ENCODE results near the gene TRPM3. TPM values are rescaled to one million over a fixed set of nuclear protein-coding genes. Genes with fewer than 3 reads are reported as not detected.

The TRPM3 gene
- total RNA-seq, 2 experiments from 2014 or later = not detected

- H3K9me3 Mint-ChIP-seq = peaks cover 4% of the 10 kb centered on the region
- H3K4me3 Mint-ChIP-seq = no peak overlapping the region
- DNase-seq = no peak
- no peak for ATAC-seq (ENCODE audit: low read depth)
- no peak overlapping the region for H3K27ac Mint-ChIP-seq
- H3K36me3 Mint-ChIP-seq = peaks cover 4% of the 10 kb centered on the region
- no peaks in the 10 kb centered on the region for H3K27me3 Mint-ChIP-seq
- peaks cover 16% of the 10 kb centered on the region for H3K4me1 Mint-ChIP-seq
- POLR2A ChIA-PET = no interaction called here
Measured at GRCh38 chr9:70556771-70557170, 564.6 kb downstream of the TRPM3 start.

- H3K27ac Mint-ChIP-seq = peak overlapping the region; percentile 75
- DNase-seq (no peak), ATAC-seq (ENCODE audit: low read depth) (no peak)
- peaks cover 2% of the 10 kb centered on the region for H3K9me3 Mint-ChIP-seq
- H3K4me1 Mint-ChIP-seq = peaks cover 13% of the 10 kb centered on the region
- no peaks in the 10 kb centered on the region for H3K27me3 Mint-ChIP-seq
- H3K4me3 Mint-ChIP-seq = no peak overlapping the region
- H3K36me3 Mint-ChIP-seq = peaks cover 4% of the 10 kb centered on the region
- POLR2A ChIA-PET = interaction anchor here (1.3 kb wide), 1 partner anchor 9 kb away, joined by 3 read pairs; no protein-coding TSS in a partner anchor
Measured at GRCh38 chr9:70554881-70555280, 566.5 kb downstream of the TRPM3 start.

GRCh38 chr9:70553707-70554673 is 567.4 kb downstream of the TRPM3 start:
- no peak overlapping the region for H3K27ac Mint-ChIP-seq
- ATAC-seq (ENCODE audit: low read depth) (no peak), DNase-seq (no peak)
- no peaks in the 10 kb centered on the region for H3K27me3 Mint-ChIP-seq
- H3K9me3 Mint-ChIP-seq = no peaks in the 10 kb centered on the region
- H3K4me1 Mint-ChIP-seq = peaks cover 11% of the 10 kb centered on the region
- POLR2A ChIA-PET = interaction anchor here (1.5 kb wide), 1 partner anchor 49 kb away, joined by 4 read pairs; no protein-coding TSS in a partner anchor
- H3K4me3 Mint-ChIP-seq = no peak overlapping the region
- H3K36me3 Mint-ChIP-seq = peaks cover 2% of the 10 kb centered on the region

- no peaks in the 10 kb centered on the region for H3K27me3 Mint-ChIP-seq
- H3K9me3 Mint-ChIP-seq = no peaks in the 10 kb centered on the region
- H3K4me1 Mint-ChIP-seq = peaks cover 11% of the 10 kb centered on the region
- ATAC-seq (ENCODE audit: low read depth) (no peak), DNase-seq (no peak)
- H3K27ac Mint-ChIP-seq = no peak overlapping the region
- POLR2A ChIA-PET = no interaction called here
- peaks cover 2% of the 10 kb centered on the region for H3K36me3 Mint-ChIP-seq
- no peak overlapping the region for H3K4me3 Mint-ChIP-seq
Measured at GRCh38 chr9:70552561-70552960, 568.9 kb downstream of the TRPM3 start.

- peaks cover 2% of the 10 kb centered on the region for H3K36me3 Mint-ChIP-seq
- POLR2A ChIA-PET = no interaction called here
- peaks cover 11% of the 10 kb centered on the region for H3K4me1 Mint-ChIP-seq
- H3K27me3 Mint-ChIP-seq = no peaks in the 10 kb centered on the region
- ATAC-seq (ENCODE audit: low read depth) (no peak), DNase-seq (no peak)
- no peak overlapping the region for H3K4me3 Mint-ChIP-seq
- no peaks in the 10 kb centered on the region for H3K9me3 Mint-ChIP-seq
- no peak overlapping the region for H3K27ac Mint-ChIP-seq
Measured at GRCh38 chr9:70551801-70552200, 569.6 kb downstream of the TRPM3 start.

- peaks cover 11% of the 10 kb centered on the region for H3K4me1 Mint-ChIP-seq
- H3K27ac Mint-ChIP-seq = no peak overlapping the region
- POLR2A ChIA-PET = no interaction called here
- no peak for DNase-seq
- peaks cover 2% of the 10 kb centered on the region for H3K36me3 Mint-ChIP-seq
- no peaks in the 10 kb centered on the region for H3K27me3 Mint-ChIP-seq
- H3K4me3 Mint-ChIP-seq = no peak overlapping the region
- no peaks in the 10 kb centered on the region for H3K9me3 Mint-ChIP-seq
- no peak for ATAC-seq (ENCODE audit: low read depth)
Measured at GRCh38 chr9:70551396-70551795, 570.0 kb downstream of the TRPM3 start.

GRCh38 chr9:70549926-70550325 is 571.5 kb downstream of the TRPM3 start:
- Mint-ChIP-seq H3K9me3 (no peaks in the 10 kb centered on the region), H3K27ac (no peak overlapping the region), H3K4me1 (peaks cover 8% of the 10 kb centered on the region), H3K27me3 (no peaks in the 10 kb centered on the region), H3K4me3 (no peak overlapping the region), H3K36me3 (no peaks in the 10 kb centered on the region)
- ATAC-seq (ENCODE audit: low read depth) = no peak
- POLR2A ChIA-PET = no interaction called here
- DNase-seq = no peak

- H3K27ac Mint-ChIP-seq = no peak overlapping the region
- peaks cover 4% of the 10 kb centered on the region for H3K27me3 Mint-ChIP-seq
- no peak for DNase-seq
- H3K4me3 Mint-ChIP-seq = no peak overlapping the region
- no peaks in the 10 kb centered on the region for H3K36me3 Mint-ChIP-seq
- POLR2A ChIA-PET = no interaction called here
- H3K4me1 Mint-ChIP-seq = peaks cover 2% of the 10 kb centered on the region
- no peak for ATAC-seq (ENCODE audit: low read depth)
- H3K9me3 Mint-ChIP-seq = no peaks in the 10 kb centered on the region
Measured at GRCh38 chr9:70542311-70542931, 579.0 kb downstream of the TRPM3 start.

GRCh38 chr9:70540016-70540415 is 581.4 kb downstream of the TRPM3 start:
- Mint-ChIP-seq H3K27ac (no peak overlapping the region), H3K4me1 (peaks cover 1% of the 10 kb centered on the region), H3K4me3 (no peak overlapping the region), H3K36me3 (no peaks in the 10 kb centered on the region), H3K9me3 (peaks cover 3% of the 10 kb centered on the region), H3K27me3 (peaks cover 7% of the 10 kb centered on the region)
- ATAC-seq (ENCODE audit: low read depth) (no peak), DNase-seq (no peak)
- POLR2A ChIA-PET = no interaction called here

- POLR2A ChIA-PET = no interaction called here
- H3K4me1 Mint-ChIP-seq = peaks cover 1% of the 10 kb centered on the region
- H3K4me3 Mint-ChIP-seq = no peak overlapping the region
- DNase-seq (no peak), ATAC-seq (ENCODE audit: low read depth) (no peak)
- no peak overlapping the region for H3K27ac Mint-ChIP-seq
- peaks cover 7% of the 10 kb centered on the region for H3K27me3 Mint-ChIP-seq
- no peaks in the 10 kb centered on the region for H3K36me3 Mint-ChIP-seq
- peaks cover 3% of the 10 kb centered on the region for H3K9me3 Mint-ChIP-seq
Measured at GRCh38 chr9:70539526-70539925, 581.9 kb downstream of the TRPM3 start.

GRCh38 chr9:70539001-70539400 is 582.4 kb downstream of the TRPM3 start:
- no peaks in the 10 kb centered on the region for H3K36me3 Mint-ChIP-seq
- H3K9me3 Mint-ChIP-seq = peaks cover 3% of the 10 kb centered on the region
- DNase-seq (no peak), ATAC-seq (ENCODE audit: low read depth) (no peak)
- peaks cover 1% of the 10 kb centered on the region for H3K4me1 Mint-ChIP-seq
- no peak overlapping the region for H3K4me3 Mint-ChIP-seq
- POLR2A ChIA-PET = no interaction called here
- H3K27me3 Mint-ChIP-seq = peaks cover 7% of the 10 kb centered on the region
- no peak overlapping the region for H3K27ac Mint-ChIP-seq

GRCh38 chr9:70537084-70537483 is 584.3 kb downstream of the TRPM3 start:
- H3K4me3 Mint-ChIP-seq = no peak overlapping the region
- DNase-seq (no peak), ATAC-seq (ENCODE audit: low read depth) (no peak)
- no peak overlapping the region for H3K27ac Mint-ChIP-seq
- H3K9me3 Mint-ChIP-seq = peaks cover 3% of the 10 kb centered on the region
- H3K4me1 Mint-ChIP-seq = peaks cover 7% of the 10 kb centered on the region
- H3K27me3 Mint-ChIP-seq = peaks cover 3% of the 10 kb centered on the region
- POLR2A ChIA-PET = no interaction called here
- H3K36me3 Mint-ChIP-seq = no peaks in the 10 kb centered on the region

GRCh38 chr9:70535546-70536323 is 585.7 kb downstream of the TRPM3 start:
- DNase-seq (no peak), ATAC-seq (ENCODE audit: low read depth) (no peak)
- Mint-ChIP-seq H3K4me1 (peaks cover 7% of the 10 kb centered on the region), H3K36me3 (no peaks in the 10 kb centered on the region), H3K27me3 (peaks cover 3% of the 10 kb centered on the region), H3K27ac (no peak overlapping the region), H3K9me3 (peaks cover 3% of the 10 kb centered on the region), H3K4me3 (no peak overlapping the region)
- POLR2A ChIA-PET = no interaction called here

Data from activated naive CD8-positive, alpha-beta T cell treated with anti-CD3 and anti-CD28 coated beads, Interleukin-2, amount 10 ng/mL, durations not matched to agents 7 days and 5 days (primary cell).